Measurements from ENCODE around the gene GRIN1. TPM values are rescaled to one million over a fixed set of nuclear protein-coding genes. Genes with fewer than 3 reads are reported as not detected.

GRIN1 gene
- total and polyA plus RNA-seq, 2 donors (not counting 3 experiments of a cell fraction or from before 2014, with no cell fraction given): not detected

- peaks cover 33% of the 10 kb centered on the region for H3K79me2 ChIP-seq (ENCODE audit: control insufficient read depth, insufficient read depth, low read length)
- DNase-seq (ENCODE audit: low read depth, low spot score) (no peak), FAIRE-seq (no peak)
- ChIA-PET CTCF (interaction anchor here (1.8 to 3.1 kb wide), 2 partner anchors 8 to 37 kb away, joined by 7 to 30 read pairs; partner anchors contain the start of gene RNF224), POLR2A (interaction anchor here (1.8 kb wide), 1 partner anchor 10 kb away, joined by 6 read pairs; the partner anchor contains the start of gene TPRN)
- peaks cover 0 to 22% of the 10 kb centered on the region in 2 experiments for H3K36me3 ChIP-seq (ENCODE audit: control insufficient read depth in 2 of 2, extremely low read depth in 1 of 2, insufficient read depth in 2 of 2, low read length in 2 of 2)
- H3K9me1 ChIP-seq (replicated peaks; ENCODE audit: control insufficient read depth, extremely low read depth, insufficient read depth, low read length): no peaks in the 10 kb centered on the region
- no peaks in the 10 kb centered on the region for H4K20me1 ChIP-seq (replicated peaks; ENCODE audit: control insufficient read depth, extremely low read depth, insufficient read depth, low read length)
- intact Hi-C loops (cut with micrococcal nuclease): no loop called here
- no peak overlapping the region for H3K4me3 ChIP-seq (replicated peaks in 1 of 3; ENCODE audit: insufficient read depth in 1 of 3, low read depth in 1 of 3, low read length in 3 of 3)
- no peak overlapping the region for H3K27ac ChIP-seq (ENCODE audit: insufficient read depth, low read depth, low read length)
- dilution Hi-C loops (cut with MboI; ENCODE audit: extremely low pct_ligation_motif_present, low sequenced_read_pairs): no loop called here
- no peaks in the 10 kb centered on the region for H3K27me3 ChIP-seq (ENCODE audit: control insufficient read depth in 2 of 2, insufficient read depth in 2 of 2, low read length in 2 of 2)
- no peak overlapping the region for H3K9ac ChIP-seq (replicated peaks; ENCODE audit: extremely low read depth, insufficient read depth, low read length)
- TF ChIP-seq, protein P1, sequence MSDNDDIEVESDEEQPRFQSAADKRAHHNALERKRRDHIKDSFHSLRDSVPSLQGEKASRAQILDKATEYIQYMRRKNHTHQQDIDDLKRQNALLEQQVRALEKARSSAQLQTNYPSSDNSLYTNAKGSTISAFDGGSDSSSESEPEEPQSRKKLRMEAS (IDR thresholded peaks at IDR 0.05; ENCODE audit: insufficient read depth, insufficient read length): no peak
- TF ChIP-seq CTCF (IDR thresholded peaks at IDR 0.05; ENCODE audit: extremely low read depth in 1 of 2, insufficient read depth in 1 of 2, low read depth in 1 of 2, low read length in 2 of 2) (no peak), FOS (IDR thresholded peaks at IDR 0.05; ENCODE audit: borderline replicate concordance, insufficient read depth, low read length) (no peak), EZH2 (IDR thresholded peaks at IDR 0.05; ENCODE audit: borderline replicate concordance, low read depth, low read length, severe bottlenecking) (no peak), POLR2A (IDR thresholded peaks at IDR 0.05; ENCODE audit: low read depth, low read length) (no peak), POLR2AphosphoS5 (IDR thresholded peaks at IDR 0.05; ENCODE audit: insufficient read depth, low read depth, low read length) (no peak)
- BruUV-seq (replicated peaks): no TSS peak
- H3K9me3 ChIP-seq (replicated peaks; ENCODE audit: control insufficient read depth, insufficient read depth, low read length): no peaks in the 10 kb centered on the region
- H3K4me2 ChIP-seq (ENCODE audit: insufficient read depth, low read length): no peak overlapping the region
- no peak overlapping the region for H2AFZ ChIP-seq (ENCODE audit: low read depth, low read length)
- H3K4me1 ChIP-seq (ENCODE audit: control insufficient read depth, extremely low read depth, insufficient read depth, low read length): peaks cover 17% of the 10 kb centered on the region
Observed at GRCh38 chr9:137190315-137190856, 51.4 kb downstream of the GRIN1 start.
